Brain microvascular endothelial cell (primary cell): ENCODE measurements around the gene BHLHA15.

Source experiments
- DNase-seq: peaks from one replicate; pipeline ENCODE4 v3.0.0-alpha.2; 2020
- H3K27ac ChIP-seq: fragments of 250-450 bp; sonication (Bioruptor Pico); 2 replicates; pipeline ENCODE4 v1.5.1; 2020; ENCODE audit warnings: mild to moderate bottlenecking, moderate library complexity
- H3K27me3 ChIP-seq: fragments of 250-450 bp; sonication (Bioruptor Pico); replicated peaks from 2 replicates; pipeline ENCODE4 v1.5.1; 2020; ENCODE audit warnings: mild to moderate bottlenecking
- H3K36me3 ChIP-seq: fragments of 250-450 bp; sonication (Bioruptor Pico); replicated peaks from 2 replicates; pipeline ENCODE4 v1.5.1; 2020; ENCODE audit warnings: mild to moderate bottlenecking
- H3K4me3 ChIP-seq: 2 replicates; pipeline ENCODE4 v1.5.1; 2011; ENCODE audit warnings: low read depth, mild to moderate bottlenecking, control low read depth, low read length, moderate library complexity
- in situ Hi-C: cut with HindIII; loops from 2 replicates; pipeline ENCODE4 v1.10.0; 2017; ENCODE audit warnings: low sequenced_read_pairs, low pct_ligation_motif_present
- TF ChIP-seq, protein P1 (sequence below): IDR thresholded peaks from 2 replicates; pipeline ENCODE4 v1.5.1; 2011; ENCODE audit warnings: low read depth, mild to moderate bottlenecking, moderate library complexity, low read length, control low read depth, inconsistent platforms; ENCODE audit errors: missing control alignments

BHLHA15 gene

DNA sequence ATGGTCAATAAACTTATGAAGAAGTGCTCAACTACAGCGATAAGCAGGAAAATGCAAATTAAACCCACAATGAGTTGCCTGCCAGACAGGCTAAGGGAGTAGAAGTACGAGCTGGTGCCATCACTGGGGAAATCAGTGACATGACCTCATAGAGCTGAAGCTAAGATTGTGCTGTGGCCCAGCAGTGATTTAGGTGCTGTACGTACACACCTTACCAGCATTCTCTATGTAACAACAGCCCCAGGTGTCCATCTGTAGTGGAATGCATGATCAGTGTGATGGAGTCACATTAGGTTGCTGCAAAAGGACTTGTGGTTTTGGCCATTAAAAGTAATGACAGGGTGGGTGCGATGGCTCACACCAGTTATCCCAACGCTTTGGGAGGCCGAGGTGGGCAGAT lies 46.5 kb downstream of the BHLHA15 start:
- Histone ChIP-seq H3K27me3 (no peaks in the 10 kb centered on the region), H3K36me3 (peaks cover 6% of the 10 kb centered on the region), H3K27ac (no peak overlapping the region), H3K4me3 (no peak overlapping the region)
- in situ Hi-C loops = no loop called here
- TF ChIP-seq, protein P1, sequence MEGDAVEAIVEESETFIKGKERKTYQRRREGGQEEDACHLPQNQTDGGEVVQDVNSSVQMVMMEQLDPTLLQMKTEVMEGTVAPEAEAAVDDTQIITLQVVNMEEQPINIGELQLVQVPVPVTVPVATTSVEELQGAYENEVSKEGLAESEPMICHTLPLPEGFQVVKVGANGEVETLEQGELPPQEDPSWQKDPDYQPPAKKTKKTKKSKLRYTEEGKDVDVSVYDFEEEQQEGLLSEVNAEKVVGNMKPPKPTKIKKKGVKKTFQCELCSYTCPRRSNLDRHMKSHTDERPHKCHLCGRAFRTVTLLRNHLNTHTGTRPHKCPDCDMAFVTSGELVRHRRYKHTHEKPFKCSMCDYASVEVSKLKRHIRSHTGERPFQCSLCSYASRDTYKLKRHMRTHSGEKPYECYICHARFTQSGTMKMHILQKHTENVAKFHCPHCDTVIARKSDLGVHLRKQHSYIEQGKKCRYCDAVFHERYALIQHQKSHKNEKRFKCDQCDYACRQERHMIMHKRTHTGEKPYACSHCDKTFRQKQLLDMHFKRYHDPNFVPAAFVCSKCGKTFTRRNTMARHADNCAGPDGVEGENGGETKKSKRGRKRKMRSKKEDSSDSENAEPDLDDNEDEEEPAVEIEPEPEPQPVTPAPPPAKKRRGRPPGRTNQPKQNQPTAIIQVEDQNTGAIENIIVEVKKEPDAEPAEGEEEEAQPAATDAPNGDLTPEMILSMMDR = no peak
- DNase-seq = no peak
